Measurements from ENCODE around the gene GBP4.

Gene GBP4

DNA sequence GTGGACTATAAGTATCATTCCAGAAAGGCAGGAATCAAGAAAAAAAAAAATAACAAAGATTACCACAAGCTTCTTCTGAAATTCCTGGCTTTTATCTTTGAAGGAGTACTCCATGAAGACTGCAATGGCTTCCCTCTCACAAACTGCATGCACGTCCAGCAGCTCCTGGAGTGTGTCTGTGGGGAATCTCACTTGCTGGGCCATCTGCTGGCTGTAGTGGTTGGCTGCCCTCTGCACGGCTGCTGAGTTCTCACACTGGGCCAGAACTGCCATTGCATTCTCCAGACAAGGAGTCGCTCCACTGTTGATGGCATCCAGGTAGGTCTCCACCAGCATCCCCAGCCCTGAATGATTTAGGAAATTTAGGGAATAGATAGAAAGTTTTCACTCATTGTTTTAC lies 49.5 kb downstream of the GBP4 start:
- H3K4me3 ChIP-seq (ENCODE audit: low read length) = no peak overlapping the region
- DNase-seq (ENCODE audit: low read depth) = no peak
- peak; percentile 20 for TF ChIP-seq CTCF (conservative IDR thresholded peaks at IDR 0.05; ENCODE audit: low read depth, low read length)

DNA sequence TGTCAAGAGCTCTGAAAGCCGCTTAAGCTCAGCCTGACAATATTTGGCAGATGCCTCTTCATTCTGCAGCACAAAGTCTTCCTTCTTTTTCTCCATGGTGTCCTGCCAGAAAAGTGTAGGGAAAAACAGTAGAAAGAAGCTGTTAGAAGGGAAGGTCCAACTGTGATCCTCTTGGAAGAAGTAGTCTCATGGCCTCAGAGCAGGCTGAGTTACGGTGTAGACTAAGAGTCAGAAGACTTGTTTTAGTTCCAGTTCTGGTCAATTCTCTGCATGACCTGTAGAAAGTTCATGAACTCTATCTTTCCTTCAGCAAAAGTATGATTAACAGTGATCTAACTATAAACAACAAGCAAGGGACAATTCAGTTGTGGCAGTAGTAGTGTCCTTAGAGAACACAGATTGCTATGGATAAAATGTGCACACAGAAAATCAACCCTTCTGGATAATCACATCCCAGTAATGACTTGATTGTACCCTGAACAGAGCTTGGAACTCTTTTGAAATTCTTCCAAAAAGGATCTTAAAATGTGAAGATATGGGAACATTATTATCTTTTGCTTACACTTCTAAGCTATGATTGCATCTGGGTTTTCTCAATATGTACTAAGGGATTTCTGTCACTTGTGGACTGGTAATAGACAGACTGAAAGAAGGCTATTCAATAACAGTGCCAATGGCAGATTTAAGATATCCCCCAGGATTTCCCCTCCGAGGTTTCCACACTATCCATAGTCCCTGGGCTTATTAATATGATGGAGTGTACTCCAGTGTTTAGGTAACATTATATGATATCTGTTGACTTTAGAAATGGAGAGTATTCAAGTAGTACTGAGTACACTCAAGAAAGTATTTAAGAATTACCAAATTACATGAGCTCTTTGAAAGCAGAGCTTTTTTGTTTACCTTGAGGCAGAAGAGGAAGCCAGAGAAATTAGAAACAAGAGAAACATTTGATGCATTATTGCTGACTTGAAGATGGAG lies 50.8 kb downstream of the GBP4 start:
- H3K4me3 ChIP-seq (ENCODE audit: low read length) = no peak overlapping the region
- DNase-seq (ENCODE audit: low read depth) = no peak
- TF ChIP-seq CTCF (conservative IDR thresholded peaks at IDR 0.05; ENCODE audit: low read depth, low read length) = no peak

- H3K4me3 ChIP-seq (ENCODE audit: low read length) = no peak overlapping the region
- DNase-seq (ENCODE audit: low read depth) = no peak
- no peak for TF ChIP-seq CTCF (conservative IDR thresholded peaks at IDR 0.05; ENCODE audit: low read depth, low read length)
Observed at GRCh38 chr1:89146721-89147120, 52.0 kb downstream of the GBP4 start.

- no peak for TF ChIP-seq CTCF (conservative IDR thresholded peaks at IDR 0.05; ENCODE audit: low read depth, low read length)
- no peak for DNase-seq (ENCODE audit: low read depth)
- H3K4me3 ChIP-seq (ENCODE audit: low read length) = no peak overlapping the region
Observed at GRCh38 chr1:89143484-89143883, 55.3 kb downstream of the GBP4 start.

GRCh38 chr1:89142160-89142559 lies 56.6 kb downstream of the GBP4 start:
- DNase-seq (ENCODE audit: low read depth) = no peak

GRCh38 chr1:89133747-89134146 lies 65.0 kb downstream of the GBP4 start:
- no peak overlapping the region for H3K4me3 ChIP-seq (ENCODE audit: low read length)
- no peak for TF ChIP-seq CTCF (conservative IDR thresholded peaks at IDR 0.05; ENCODE audit: low read depth, low read length)
- no peak for DNase-seq (ENCODE audit: low read depth)

More at GRCh38 chr1:89142160-89142559, 56.6 kb downstream of the GBP4 start:
- H3K4me3 ChIP-seq (ENCODE audit: low read length) = no peak overlapping the region
- no peak for TF ChIP-seq CTCF (conservative IDR thresholded peaks at IDR 0.05; ENCODE audit: low read depth, low read length)

Measured in retinal pigment epithelial cell (primary cell).